Naive thymus-derived CD4-positive, alpha-beta T cell (primary cell): ENCODE measurements around the gene CPB2. TPM values are rescaled to one million over a fixed set of nuclear protein-coding genes. Genes with fewer than 3 reads are reported as not detected.
A peak's percentile ranks its signal among the peaks of the same experiment; 100 is the strongest.

Source experiments
- ATAC-seq: fragments of 150-1000 bp; cut with Tn5 transposase; 2 replicates; pipeline ENCODE4 v1.10.0; 2021; ENCODE audit warnings: mild to moderate bottlenecking, moderate library complexity
- CTCF ChIA-PET: fragments of 350-600 bp; sonication (Branson Sonifier 250); formaldehyde crosslinking; loops from one replicate; lab custom pipeline; 2021; ENCODE audit warnings: antibody characterized with exemption; lab: Charles Lee
- POLR2A ChIA-PET: fragments of 350-600 bp; sonication (Branson Sonifier 250); formaldehyde crosslinking; loops from one replicate; lab custom pipeline; 2021; ENCODE audit warnings: antibody characterized with exemption, inconsistent platforms; lab: Charles Lee
- DNase-seq, 9 donors: peaks; one replicate each; pipeline versions ENCODE4 v3.0.0 to v3.0.0-alpha.2; 2020 to 2022; ENCODE audit warnings: mixed read lengths in 1 of 9
- H3K27ac ChIP-seq: one replicate; pipeline ENCODE4 v1.7.0; 2013; ENCODE audit warnings: mild to moderate bottlenecking, low read depth, low read length, moderate library complexity
- H3K27me3 ChIP-seq, 2 donors: one replicate each; pipeline ENCODE4 v1.7.0; 2013; ENCODE audit warnings: low read length in 2 of 2, mild to moderate bottlenecking in 2 of 2, moderate library complexity in 2 of 2; ENCODE audit not compliant: control insufficient read depth in 2 of 2, insufficient read depth in 2 of 2
- H3K36me3 ChIP-seq, 3 experiments: 1 replicate in 2 of 3; 2 replicates in 1 of 3; pipeline ENCODE4 v1.7.0; 2013; ENCODE audit warnings: low read length in 3 of 3, mild to moderate bottlenecking in 3 of 3, moderate library complexity in 1 of 3; ENCODE audit not compliant: insufficient read depth in 3 of 3, control insufficient read depth in 2 of 3
- H3K4me1 ChIP-seq, 2 donors: one replicate each; pipeline ENCODE4 v1.7.0; 2013; ENCODE audit warnings: low read length in 2 of 2, mild to moderate bottlenecking in 2 of 2, moderate library complexity in 1 of 2; ENCODE audit not compliant: control insufficient read depth in 2 of 2, insufficient read depth in 2 of 2
- H3K4me3 ChIP-seq: 2 replicates; pipeline ENCODE4 v1.7.0; 2013; ENCODE audit warnings: mild to moderate bottlenecking, low read length
- H3K9me3 ChIP-seq, 3 experiments: 1 replicate in 2 of 3; 2 replicates in 1 of 3; pipeline ENCODE4 v1.7.0; 2013; ENCODE audit warnings: low read length in 3 of 3; ENCODE audit not compliant: control insufficient read depth in 2 of 3
- H3K27ac Mint-ChIP-seq, 9 donors: one replicate each; pipeline ENCODE4 v1.8.0; 2020 to 2022; ENCODE audit warnings: mixed read lengths in 9 of 9, mild to moderate bottlenecking in 8 of 9, moderate library complexity in 5 of 9, inconsistent platforms in 2 of 9
- H3K27me3 Mint-ChIP-seq, 5 donors: one replicate each; pipeline ENCODE4 v1.8.0; 2021 to 2022; ENCODE audit warnings: mixed read lengths in 5 of 5, mild to moderate bottlenecking in 1 of 5
- H3K36me3 Mint-ChIP-seq, 5 donors: one replicate each; pipeline ENCODE4 v1.8.0; 2020 to 2022; ENCODE audit warnings: mixed read lengths in 5 of 5, mild to moderate bottlenecking in 3 of 5, inconsistent platforms in 1 of 5
- H3K4me1 Mint-ChIP-seq, 7 donors: one replicate each; pipeline ENCODE4 v1.8.0; 2020 to 2022; ENCODE audit warnings: mixed read lengths in 7 of 7, mild to moderate bottlenecking in 3 of 7, inconsistent platforms in 1 of 7
- H3K4me3 Mint-ChIP-seq, 10 donors: one replicate each; pipeline ENCODE4 v1.8.0; 2020 to 2022; ENCODE audit warnings: mild to moderate bottlenecking in 10 of 10, mixed read lengths in 10 of 10, moderate library complexity in 6 of 10, inconsistent platforms in 2 of 10
- H3K9me3 Mint-ChIP-seq, 11 donors: one replicate each; pipeline ENCODE4 v1.8.0; 2020 to 2022; ENCODE audit warnings: mixed read lengths in 11 of 11, mild to moderate bottlenecking in 4 of 11, inconsistent platforms in 1 of 11, moderate library complexity in 1 of 11
- intact Hi-C, 2 donors: fragments of 100-400 bp; cut with micrococcal nuclease; formaldehyde crosslinking; loops; one replicate each; pipeline ENCODE4 v1.15.1; 2023
- polyA plus RNA-seq, 2 donors: library from polyadenylated mRNA; unstranded; fragments of 300-500 nt; fragmentation: Illumina TruSeq; gene quantifications; one replicate each; pipeline ENCODE4 v1.2.3, GENCODE V29; 2021
- total RNA-seq, 6 experiments: library from RNA in 5 of 6; stranded (reverse) in 5 of 6; gene quantifications; 1 replicate in 5 of 6; 2 replicates in 1 of 6; pipeline ENCODE4 v1.2.3 and lab custom pipeline; 2021 to 2026

CPB2 gene
- total and polyA plus RNA-seq, 7 experiments from 2014 or later, result not detected

DNA sequence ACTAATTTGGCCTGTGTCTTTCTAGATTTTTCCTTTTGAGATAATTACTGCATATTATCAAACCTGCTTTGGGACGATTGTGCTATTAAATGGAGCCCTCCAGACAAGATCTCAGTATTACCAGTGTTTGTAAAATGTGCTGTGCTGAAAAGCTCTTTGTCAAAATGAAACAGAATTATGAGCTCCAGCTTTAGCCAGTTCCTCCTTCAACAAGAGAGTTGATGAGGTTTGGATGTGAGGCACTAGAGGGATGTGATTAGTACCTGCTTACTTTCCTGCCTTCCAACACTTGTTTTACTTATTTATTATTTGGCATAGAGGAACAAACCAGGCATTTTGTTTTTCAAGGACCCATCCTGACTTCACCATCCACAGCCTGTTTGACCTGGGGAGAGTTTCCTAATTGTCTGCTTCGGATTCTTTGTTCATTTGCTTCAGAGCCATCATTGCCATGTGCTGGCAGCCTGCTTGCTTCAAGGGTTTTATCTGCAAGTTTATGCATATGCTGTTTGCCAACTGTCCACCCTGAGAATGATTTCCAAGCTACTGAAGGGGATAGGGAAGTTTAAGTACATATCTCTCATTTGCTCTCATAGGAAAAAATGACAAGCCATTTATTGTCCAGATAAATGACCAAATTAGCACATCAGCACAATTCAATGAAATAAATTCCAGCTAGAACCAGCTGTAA lies 32.9 kb upstream of the CPB2 start:
- H3K36me3 ChIP-seq, result peaks cover 35 to 96% (median 89%) of the 10 kb centered on the region in 3 experiments
- no peak overlapping the region for H3K4me3 ChIP-seq
- Mint-ChIP-seq H3K36me3 (peaks cover 14 to 68% (median 37%) of the 10 kb centered on the region in 5 donors), H3K4me1 (peaks cover 0 to 43% (median 16%) of the 10 kb centered on the region in 7 donors), H3K27me3 (no peaks in the 10 kb centered on the region), H3K9me3 (no peaks in the 10 kb centered on the region), H3K27ac (peak overlapping the region; percentile 15 to 83 (median 72)), H3K4me3 (no peak overlapping the region)
- ATAC-seq, result no peak
- POLR2A ChIA-PET, result no interaction called here
- H3K4me1 ChIP-seq, result peaks cover 0 to under 1% of the 10 kb centered on the region in 2 donors
- no peaks in the 10 kb centered on the region for H3K27me3 ChIP-seq
- H3K27ac ChIP-seq, result peak overlapping the region; percentile 27
- no peaks in the 10 kb centered on the region for H3K9me3 ChIP-seq
- intact Hi-C loops, result loop anchor here in 1 of 2 donors (1.0 kb wide), 1 partner anchor 10 kb away; no protein-coding TSS in a partner anchor
- CTCF ChIA-PET, result interaction anchor here (1.7 kb wide), 1 partner anchor 11 kb away, joined by 8 read pairs; no protein-coding TSS in a partner anchor
- DNase-seq, result no peak

DNA sequence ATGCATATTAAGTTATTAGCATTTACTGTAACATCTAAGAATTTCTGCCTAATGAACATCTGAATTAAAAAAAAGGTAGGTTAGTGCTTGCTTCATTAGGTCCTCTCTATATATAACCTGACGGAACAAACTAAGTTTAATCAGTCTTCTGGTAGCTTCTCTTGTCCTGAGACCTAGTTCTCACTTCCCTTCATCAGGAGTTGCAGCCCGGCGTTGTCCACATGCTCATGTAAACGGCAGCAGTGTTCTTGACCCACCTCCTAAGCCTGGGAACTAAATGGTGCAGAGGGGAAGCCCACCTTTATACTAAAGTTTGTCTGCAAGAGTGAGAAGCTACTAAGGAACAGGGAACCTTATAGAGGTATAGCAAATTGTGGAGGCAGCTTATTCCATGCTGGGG lies 31.9 kb upstream of the CPB2 start:
- Mint-ChIP-seq H3K27ac (peak overlapping the region in 8 of 9 donors; percentile 60 to 95 (median 84)), H3K4me3 (no peak overlapping the region), H3K4me1 (peaks cover 0 to 53% (median 16%) of the 10 kb centered on the region in 7 donors), H3K9me3 (no peaks in the 10 kb centered on the region), H3K36me3 (peaks cover 16 to 68% (median 38%) of the 10 kb centered on the region in 5 donors), H3K27me3 (no peaks in the 10 kb centered on the region)
- no peak overlapping the region for H3K4me3 ChIP-seq
- peaks cover 29 to 97% (median 89%) of the 10 kb centered on the region in 3 experiments for H3K36me3 ChIP-seq
- H3K27ac ChIP-seq, result no peak overlapping the region
- ChIA-PET POLR2A (no interaction called here), CTCF (interaction anchor here (0.7 to 1.7 kb wide), 2 partner anchors 10 to 1846 kb away, joined by 4 to 8 read pairs; no protein-coding TSS in a partner anchor)
- H3K27me3 ChIP-seq, result no peaks in the 10 kb centered on the region
- H3K4me1 ChIP-seq, result peaks cover 0 to 6% of the 10 kb centered on the region in 2 donors
- no peaks in the 10 kb centered on the region for H3K9me3 ChIP-seq
- ATAC-seq, result no peak
- no peak for DNase-seq
- intact Hi-C loops, result no loop called here

DNA sequence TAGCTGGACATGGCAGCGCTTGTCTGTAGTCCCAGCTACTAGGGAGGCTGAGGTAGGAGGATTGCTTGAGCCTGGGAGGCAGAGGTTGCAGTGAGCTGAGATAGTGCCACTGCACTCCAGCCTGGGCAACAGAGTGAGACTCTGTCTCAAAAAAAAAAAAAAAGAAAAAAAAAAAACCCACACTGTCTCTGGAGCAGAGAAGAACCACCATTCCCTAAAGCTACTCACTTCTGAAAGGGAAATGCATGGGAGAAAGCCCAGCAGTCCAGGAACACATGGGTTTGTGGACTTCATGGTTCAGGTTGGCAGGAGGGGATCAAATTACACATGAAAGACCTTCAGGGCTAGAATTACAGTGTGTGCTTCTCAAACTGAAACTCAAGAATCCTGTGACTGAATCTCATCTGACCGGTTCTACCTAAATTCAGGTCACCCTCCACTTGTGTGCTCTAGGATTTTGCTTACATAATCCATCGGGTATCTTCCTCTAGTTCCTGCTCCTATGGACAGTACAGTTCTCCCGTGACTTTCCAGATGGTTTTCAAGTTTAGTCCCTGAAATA lies 30.2 kb upstream of the CPB2 start:
- Histone ChIP-seq H3K4me3 (no peak overlapping the region), H3K9me3 (no peaks in the 10 kb centered on the region), H3K36me3 (peaks cover 32 to 98% (median 89%) of the 10 kb centered on the region in 3 experiments), H3K4me1 (peaks cover 0 to 6% of the 10 kb centered on the region in 2 donors), H3K27me3 (no peaks in the 10 kb centered on the region), H3K27ac (peak overlapping the region; percentile 31)
- H3K4me1 Mint-ChIP-seq, result peaks cover 0 to 59% (median 12%) of the 10 kb centered on the region in 7 donors
- H3K36me3 Mint-ChIP-seq, result peaks cover 22 to 73% (median 49%) of the 10 kb centered on the region in 5 donors
- DNase-seq (no peak), ATAC-seq (no peak)
- POLR2A ChIA-PET, result interaction anchor here (0.7 to 1.2 kb wide), 3 partner anchors 9 to 186 kb away, joined by 3 to 6 read pairs (median 5); no protein-coding TSS in a partner anchor
- H3K9me3 Mint-ChIP-seq, result no peaks in the 10 kb centered on the region
- H3K27me3 Mint-ChIP-seq, result no peaks in the 10 kb centered on the region
- H3K4me3 Mint-ChIP-seq, result no peak overlapping the region
- intact Hi-C loops, result no loop called here
- peak overlapping the region; percentile 31 to 91 (median 81) for H3K27ac Mint-ChIP-seq
- CTCF ChIA-PET, result interaction anchor here (0.7 to 1.4 kb wide), 3 partner anchors 9 to 186 kb away, joined by 3 to 4 read pairs (median 3); no protein-coding TSS in a partner anchor

DNA sequence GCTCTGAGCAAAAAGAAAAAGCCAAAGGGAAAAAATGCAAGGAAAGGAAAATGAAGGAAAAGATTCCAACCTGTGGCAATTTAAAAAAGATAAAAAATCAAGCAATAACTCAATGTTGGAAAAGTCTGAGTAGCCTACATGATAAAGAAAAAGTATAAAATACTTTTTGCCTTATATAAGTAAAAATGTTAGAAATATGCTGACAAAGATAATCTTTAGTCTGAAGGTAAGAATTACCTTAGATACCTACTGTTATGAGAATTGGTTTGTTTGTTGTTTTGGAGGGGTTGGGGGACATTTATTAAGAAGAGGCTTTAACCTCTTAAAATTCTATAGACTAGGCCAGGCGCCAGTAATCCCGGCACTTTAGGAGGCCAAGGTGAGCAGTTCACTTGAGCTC lies 29.7 kb upstream of the CPB2 start:
- CTCF ChIA-PET, result interaction anchor here (0.7 to 1.4 kb wide), 2 partner anchors 17 to 187 kb away, joined by 3 to 4 read pairs; no protein-coding TSS in a partner anchor
- H3K9me3 Mint-ChIP-seq, result no peaks in the 10 kb centered on the region

DNA sequence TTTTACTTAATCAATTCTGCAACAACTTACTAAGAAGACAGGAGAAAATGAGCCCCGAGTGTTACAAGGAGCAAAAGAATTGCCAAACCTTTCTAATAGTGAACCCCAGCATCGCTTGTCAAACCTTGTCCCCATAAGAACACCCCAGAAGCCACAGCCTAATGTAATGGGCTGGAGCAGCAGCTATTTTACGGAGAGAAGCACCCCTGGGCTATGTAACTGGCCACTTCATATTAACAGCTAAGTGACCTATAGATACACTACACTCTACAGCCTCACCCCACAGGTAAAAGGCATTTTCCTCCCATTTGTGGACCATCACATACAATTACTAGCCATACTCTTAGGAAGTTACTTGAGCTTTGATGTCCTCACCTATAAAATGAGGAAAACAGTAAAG lies 27.3 kb upstream of the CPB2 start:
- peaks cover 29 to 98% (median 83%) of the 10 kb centered on the region in 3 experiments for H3K36me3 ChIP-seq
- H3K27ac ChIP-seq, result peak overlapping the region; percentile 18
- Mint-ChIP-seq H3K4me1 (peaks cover 0 to 48% (median 12%) of the 10 kb centered on the region in 7 donors), H3K4me3 (no peak overlapping the region), H3K27ac (peak overlapping the region in 8 of 9 donors; percentile 59 to 89 (median 70)), H3K36me3 (peaks cover 18 to 73% (median 43%) of the 10 kb centered on the region in 5 donors), H3K9me3 (no peaks in the 10 kb centered on the region), H3K27me3 (no peaks in the 10 kb centered on the region)
- CTCF ChIA-PET, result interaction anchor here (0.9 kb wide), 1 partner anchor 39 kb away, joined by 3 read pairs; no protein-coding TSS in a partner anchor
- intact Hi-C loops, result loop anchor here in 1 of 2 donors (2.0 kb wide), 1 partner anchor 15 kb away; no protein-coding TSS in a partner anchor
- H3K4me3 ChIP-seq, result no peak overlapping the region
- H3K4me1 ChIP-seq, result peaks cover 0 to 6% of the 10 kb centered on the region in 2 donors
- H3K27me3 ChIP-seq, result no peaks in the 10 kb centered on the region
- POLR2A ChIA-PET, result interaction anchor here (1.8 kb wide), 1 partner anchor 80 kb away, joined by 3 read pairs; the partner anchor contains the start of gene ZC3H13
- no peak for ATAC-seq
- DNase-seq, result no peak
- no peaks in the 10 kb centered on the region for H3K9me3 ChIP-seq

More for the DNA sequence above, 29.7 kb upstream of the CPB2 start:
- H3K4me3 Mint-ChIP-seq, result no peak overlapping the region
- H3K4me1 Mint-ChIP-seq, result peaks cover 0 to 56% (median 12%) of the 10 kb centered on the region in 7 donors
- intact Hi-C loops, result no loop called here
- no peaks in the 10 kb centered on the region for H3K27me3 Mint-ChIP-seq
- H3K36me3 ChIP-seq, result peaks cover 30 to 98% (median 90%) of the 10 kb centered on the region in 3 experiments
- H3K4me1 ChIP-seq, result peaks cover 0 to 6% of the 10 kb centered on the region in 2 donors
- H3K27me3 ChIP-seq, result no peaks in the 10 kb centered on the region
- H3K36me3 Mint-ChIP-seq, result peaks cover 18 to 75% (median 48%) of the 10 kb centered on the region in 5 donors
- no peak overlapping the region for H3K27ac ChIP-seq
- H3K9me3 ChIP-seq, result no peaks in the 10 kb centered on the region
- H3K4me3 ChIP-seq, result no peak overlapping the region
- H3K27ac Mint-ChIP-seq, result peak overlapping the region in 8 of 9 donors; percentile 60 to 84 (median 68)
- DNase-seq (no peak), ATAC-seq (no peak)
- POLR2A ChIA-PET, result no interaction called here

DNA sequence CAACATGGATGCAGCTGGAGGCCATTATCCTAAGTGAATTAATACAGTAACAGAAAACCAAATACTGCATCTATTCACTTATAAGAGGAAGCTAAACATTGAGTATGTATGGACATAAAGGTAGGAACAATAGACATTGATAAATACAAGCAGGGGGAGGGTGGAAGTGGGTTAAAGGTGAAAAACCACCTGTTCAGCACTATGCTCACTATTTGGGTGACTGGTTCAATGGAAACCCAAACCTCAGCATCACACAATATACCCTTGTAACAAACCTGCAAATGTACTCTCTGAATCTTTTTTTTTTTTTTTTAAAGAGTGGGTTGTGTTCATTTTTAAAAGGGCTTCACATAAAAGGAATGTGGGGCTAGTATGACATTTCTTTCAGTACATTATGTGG lies 26.9 kb upstream of the CPB2 start:
- peak overlapping the region in 8 of 9 donors; percentile 59 to 89 (median 70) for H3K27ac Mint-ChIP-seq
- no peaks in the 10 kb centered on the region for H3K9me3 ChIP-seq
- no peaks in the 10 kb centered on the region for H3K27me3 Mint-ChIP-seq
- ChIA-PET CTCF (no interaction called here), POLR2A (no interaction called here)
- peaks cover 18 to 73% (median 46%) of the 10 kb centered on the region in 5 donors for H3K36me3 Mint-ChIP-seq
- H3K4me1 Mint-ChIP-seq, result peaks cover 2 to 48% (median 12%) of the 10 kb centered on the region in 7 donors
- H3K9me3 Mint-ChIP-seq, result no peaks in the 10 kb centered on the region
- no peak overlapping the region for H3K4me3 Mint-ChIP-seq
- peak overlapping the region; percentile 18 for H3K27ac ChIP-seq
- no peak overlapping the region for H3K4me3 ChIP-seq
- no peak for DNase-seq
- peaks cover 25 to 98% (median 83%) of the 10 kb centered on the region in 3 experiments for H3K36me3 ChIP-seq
- intact Hi-C loops, result loop anchor here in 1 of 2 donors (2.0 kb wide), 1 partner anchor 15 kb away; no protein-coding TSS in a partner anchor
- H3K4me1 ChIP-seq, result peaks cover 0 to 6% of the 10 kb centered on the region in 2 donors
- ATAC-seq, result no peak
- no peaks in the 10 kb centered on the region for H3K27me3 ChIP-seq
